Head of caudate nucleus (tissue), 42 donors: ENCODE data around the gene RAET1E.
"Not testable (repeated sequence)": the region's sequence is repeated elsewhere in the genome, so short reads cannot be mapped to it uniquely, and the experiment has no call there.

ENCODE experiments used
- DNase-seq, 42 donors: peaks; one replicate each; pipeline versions ENCODE4 v3.0.0 to v3.0.0-alpha.2; 2020 to 2021; ENCODE audit warnings: mixed read lengths in 7 of 42
- intact Hi-C: fragments of 100-400 bp; cut with DNase I; formaldehyde crosslinking; loops from one replicate; pipeline ENCODE4 v1.15.0; 2022

RAET1E gene

GRCh38 chr6:149933461-149933860, 35.5 kb upstream of the RAET1E start:
- no peak for DNase-seq
- intact Hi-C loops: no loop called here

GRCh38 chr6:149933036-149933435, 35.1 kb upstream of the RAET1E start:
- intact Hi-C loops: no loop called here
- DNase-seq: no peak

DNA sequence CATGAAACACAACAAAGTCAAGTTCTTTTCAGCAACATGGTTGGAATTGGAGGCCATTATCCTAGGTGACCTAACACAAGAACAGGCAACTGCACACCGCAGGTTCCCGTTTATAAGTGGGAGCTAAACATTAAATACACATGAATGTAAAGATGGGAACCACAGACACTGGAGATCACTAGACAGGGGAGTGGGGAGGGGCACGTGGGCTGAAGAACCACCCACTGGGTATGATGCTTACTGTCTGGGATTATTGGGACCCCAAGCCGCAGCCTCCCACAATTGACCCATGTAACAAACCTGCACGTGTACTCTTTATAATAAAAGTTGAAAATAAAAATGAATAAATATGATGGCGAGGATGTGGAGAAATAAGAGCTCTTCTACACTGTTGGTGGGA, 33.6 kb upstream of the RAET1E start:
- no peak for DNase-seq
- intact Hi-C loops: no loop called here

GRCh38 chr6:149929422-149929821, 31.5 kb upstream of the RAET1E start:
- intact Hi-C loops: loop anchor here (10.0 kb wide), 1 partner anchor 95 kb away; no protein-coding TSS in a partner anchor
- no peak for DNase-seq

GRCh38 chr6:149927025-149927424, 29.1 kb upstream of the RAET1E start:
- intact Hi-C loops: loop anchor here (10.0 kb wide), 1 partner anchor 92 kb away; no protein-coding TSS in a partner anchor
- DNase-seq: not testable (repeated sequence)

- intact Hi-C loops: loop anchor here (10.0 kb wide), 1 partner anchor 91 kb away; no protein-coding TSS in a partner anchor
- peak; percentile 63 to 90 (median 78) for DNase-seq
Measured at GRCh38 chr6:149925974-149926777, 28.3 kb upstream of the RAET1E start.

DNA sequence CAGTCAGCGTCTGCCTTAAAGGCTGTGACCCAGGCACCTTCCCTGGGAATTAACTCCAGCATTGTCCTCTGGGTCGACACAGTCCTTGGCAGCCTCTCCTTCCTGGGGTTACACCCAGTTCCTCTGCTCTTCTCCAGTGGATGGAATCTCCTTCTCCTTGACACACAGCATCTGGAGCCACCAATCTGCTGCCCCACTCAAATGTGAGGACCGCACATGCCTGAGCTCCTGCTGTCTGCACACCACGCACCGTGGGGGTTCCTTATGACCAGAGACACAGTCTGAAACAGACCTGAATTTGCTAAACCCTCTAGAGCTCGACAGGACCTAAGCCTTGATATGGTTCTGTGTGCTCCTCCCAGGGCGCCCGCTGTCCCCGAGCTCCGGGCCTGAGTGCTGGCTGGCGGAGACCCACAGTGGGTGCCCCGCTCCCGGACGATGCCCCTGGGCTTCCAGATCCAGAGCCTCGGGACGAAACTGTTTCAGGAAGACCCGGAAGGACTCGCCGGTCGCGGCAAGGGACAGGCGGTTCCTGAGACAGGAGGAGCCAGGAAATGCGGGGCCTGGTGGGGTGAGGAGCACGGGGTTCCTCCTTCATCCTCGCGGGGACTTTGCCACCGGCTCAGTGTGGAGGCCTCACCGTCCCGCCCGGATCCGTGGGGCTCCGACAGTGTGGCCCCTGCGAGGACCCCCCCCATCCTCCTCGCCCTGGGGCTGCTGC, 27.5 kb upstream of the RAET1E start:
- no peak for DNase-seq
- intact Hi-C loops: loop anchor here (10.0 kb wide), 1 partner anchor 91 kb away; no protein-coding TSS in a partner anchor

GRCh38 chr6:149924933-149925252, 27.0 kb upstream of the RAET1E start:
- peak in 1 of 42 donors; percentile 22 for DNase-seq
- intact Hi-C loops: loop anchor here (10.0 kb wide), 1 partner anchor 90 kb away; no protein-coding TSS in a partner anchor

DNA sequence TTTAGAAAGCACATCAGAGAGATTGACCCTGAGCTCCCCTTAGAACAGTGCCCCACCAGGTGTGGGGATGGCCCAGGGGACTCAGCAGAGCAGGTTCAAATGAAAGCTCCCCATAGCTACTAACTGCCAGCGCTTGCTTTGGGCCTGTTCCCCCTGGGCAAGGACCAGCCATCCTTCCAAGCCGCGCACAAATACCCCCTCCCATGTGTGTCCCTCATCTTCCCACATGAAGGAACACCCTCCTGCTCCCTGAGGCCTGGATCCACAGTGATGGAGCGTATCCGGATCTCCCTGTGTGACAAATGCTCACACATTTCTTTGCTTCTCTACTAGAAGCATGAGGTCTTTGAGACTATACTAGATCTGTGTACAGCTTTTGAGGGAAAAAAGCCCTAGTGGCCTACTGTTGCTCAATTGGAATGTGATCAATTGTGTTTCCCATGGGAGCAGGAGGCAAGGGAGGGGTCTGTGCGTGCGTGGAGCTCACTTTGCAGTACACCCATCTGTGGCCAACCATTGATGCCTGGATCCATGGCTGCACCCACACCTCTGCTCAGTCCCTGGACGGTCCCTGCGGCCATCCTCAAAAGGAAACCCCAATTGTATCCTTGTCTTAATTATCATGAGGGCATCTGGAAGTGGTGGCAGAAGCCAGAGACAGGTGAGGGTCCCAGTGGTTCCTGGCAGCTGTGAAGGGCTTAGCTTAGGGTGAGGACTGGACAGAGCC, 26.5 kb upstream of the RAET1E start:
- DNase-seq: peak in 1 of 42 donors; percentile 14
- intact Hi-C loops: loop anchor here (10.0 kb wide), 1 partner anchor 90 kb away; no protein-coding TSS in a partner anchor

DNA sequence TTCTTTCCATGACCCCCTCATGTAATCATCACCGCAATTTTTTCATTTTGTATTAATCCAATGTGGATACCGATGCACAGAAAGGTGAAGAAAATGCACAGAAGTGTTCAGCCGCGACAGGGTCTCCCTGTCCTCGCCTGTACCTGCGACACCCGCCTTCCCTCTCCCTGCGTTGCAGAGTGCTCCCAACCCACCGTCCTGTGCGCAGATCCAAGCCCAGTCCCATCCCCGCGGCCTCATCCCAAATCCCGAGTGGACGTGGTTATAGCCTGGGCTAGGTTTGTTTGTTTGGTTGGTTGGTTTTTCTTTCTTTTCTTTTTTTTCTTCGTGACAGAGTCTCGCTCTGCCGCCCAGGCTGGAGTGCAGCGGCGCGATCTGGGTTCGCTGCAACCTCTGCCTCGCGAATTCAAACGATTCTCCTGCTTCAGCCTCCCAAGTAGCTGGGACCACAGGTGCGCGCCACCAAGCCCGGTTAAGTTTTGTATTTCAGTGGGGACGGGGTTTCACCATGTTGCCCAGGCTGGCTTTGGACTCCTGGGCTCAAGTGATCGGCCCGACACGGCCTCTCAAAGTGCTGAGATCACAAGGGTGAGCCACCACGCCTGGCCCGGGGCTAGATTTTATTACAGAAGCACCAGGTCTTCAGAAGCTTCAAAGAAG, 25.5 kb upstream of the RAET1E start:
- intact Hi-C loops: loop anchor here (10.0 kb wide), 1 partner anchor 89 kb away; no protein-coding TSS in a partner anchor
- DNase-seq: peak in 1 of 42 donors; percentile 14

GRCh38 chr6:149922642-149923326, 24.9 kb upstream of the RAET1E start, which contains the start of gene RAET1G:
TSS of gene RAET1G (minus strand) at chr6:149923121. CDS start at chr6:149923010, 111 bp downstream.
- DNase-seq: peak; percentile 56 to 94 (median 81)
- intact Hi-C loops: loop anchor here (10.0 kb wide), 1 partner anchor 88 kb away; no protein-coding TSS in a partner anchor

DNA sequence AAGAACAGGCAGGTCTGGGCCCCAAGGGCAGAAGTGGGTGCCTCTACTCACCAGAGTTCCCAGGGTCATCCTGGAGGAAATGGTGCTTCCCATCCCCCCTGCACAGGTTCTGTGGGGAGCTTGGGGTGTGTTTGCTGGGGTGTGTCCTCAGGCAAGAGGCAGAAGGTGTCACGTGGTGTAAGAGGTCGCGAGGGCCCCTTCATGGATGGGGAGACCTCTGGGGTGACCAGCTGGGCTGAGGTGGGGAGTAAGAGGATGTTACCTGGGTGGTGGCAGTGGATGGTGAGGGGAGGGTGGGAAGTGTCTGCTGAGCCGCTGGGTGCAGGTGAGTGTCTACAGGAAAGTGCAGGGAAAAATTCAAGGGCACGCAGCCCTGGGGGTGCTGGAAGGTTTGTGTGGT, 24.2 kb upstream of the RAET1E start:
- intact Hi-C loops: loop anchor here (10.0 kb wide), 1 partner anchor 87 kb away; no protein-coding TSS in a partner anchor
- DNase-seq: peak in 1 of 42 donors; percentile 20

DNA sequence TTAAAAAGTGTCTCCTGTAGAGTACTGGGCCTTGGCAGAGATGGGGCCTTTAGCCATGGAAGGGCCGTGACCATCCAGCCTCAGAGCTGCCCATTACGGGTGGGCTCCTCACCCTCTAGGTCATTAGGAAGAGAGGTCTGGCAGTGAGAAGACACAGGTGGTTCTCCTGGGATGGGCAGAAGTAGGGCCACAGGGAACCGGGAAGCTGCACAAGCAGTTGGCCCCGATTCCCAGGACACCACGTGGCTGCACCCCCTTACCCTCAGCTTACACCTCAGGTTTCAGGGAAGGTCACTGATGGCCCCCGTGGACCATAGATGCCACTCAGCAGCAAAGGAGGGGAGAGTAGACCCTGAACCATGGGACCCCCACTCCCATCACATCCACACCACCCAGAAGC, 23.4 kb upstream of the RAET1E start:
- intact Hi-C loops: loop anchor here (10.0 kb wide), 1 partner anchor 87 kb away; no protein-coding TSS in a partner anchor
- DNase-seq: peak in 2 of 42 donors; percentile 9

GRCh38 chr6:149919834-149920225, 21.9 kb upstream of the RAET1E start:
- DNase-seq: peak in 2 of 42 donors; percentile 3 to 23
- intact Hi-C loops: loop anchor here (10.0 kb wide), 1 partner anchor 85 kb away; no protein-coding TSS in a partner anchor

- intact Hi-C loops: not testable (repeated sequence)
- peak in 2 of 42 donors; percentile 7 to 12 for DNase-seq
Measured at GRCh38 chr6:149919126-149919833, 21.4 kb upstream of the RAET1E start.

- intact Hi-C loops: no loop called here
- peak in 3 of 42 donors; percentile 16 to 29 (median 25) for DNase-seq
Measured at GRCh38 chr6:149918151-149918905, 20.4 kb upstream of the RAET1E start.
